Activated CD4-positive, alpha-beta T cell treated with anti-CD3 and anti-CD28 coated beads, Interleukin-2, amount 50 U/mL, for 48 hours (primary cell): ENCODE measurements around the gene HM13.
A peak's percentile ranks its signal among the peaks of the same experiment; 100 is the strongest.
"Not testable (repeated sequence)": the region's sequence is repeated elsewhere in the genome, so short reads cannot be mapped to it uniquely, and the experiment has no call there.

Source experiments
- DNase-seq, 2 experiments: peaks; one replicate each; pipeline ENCODE4 v3.0.0-alpha.2; 2020

Gene HM13

DNA sequence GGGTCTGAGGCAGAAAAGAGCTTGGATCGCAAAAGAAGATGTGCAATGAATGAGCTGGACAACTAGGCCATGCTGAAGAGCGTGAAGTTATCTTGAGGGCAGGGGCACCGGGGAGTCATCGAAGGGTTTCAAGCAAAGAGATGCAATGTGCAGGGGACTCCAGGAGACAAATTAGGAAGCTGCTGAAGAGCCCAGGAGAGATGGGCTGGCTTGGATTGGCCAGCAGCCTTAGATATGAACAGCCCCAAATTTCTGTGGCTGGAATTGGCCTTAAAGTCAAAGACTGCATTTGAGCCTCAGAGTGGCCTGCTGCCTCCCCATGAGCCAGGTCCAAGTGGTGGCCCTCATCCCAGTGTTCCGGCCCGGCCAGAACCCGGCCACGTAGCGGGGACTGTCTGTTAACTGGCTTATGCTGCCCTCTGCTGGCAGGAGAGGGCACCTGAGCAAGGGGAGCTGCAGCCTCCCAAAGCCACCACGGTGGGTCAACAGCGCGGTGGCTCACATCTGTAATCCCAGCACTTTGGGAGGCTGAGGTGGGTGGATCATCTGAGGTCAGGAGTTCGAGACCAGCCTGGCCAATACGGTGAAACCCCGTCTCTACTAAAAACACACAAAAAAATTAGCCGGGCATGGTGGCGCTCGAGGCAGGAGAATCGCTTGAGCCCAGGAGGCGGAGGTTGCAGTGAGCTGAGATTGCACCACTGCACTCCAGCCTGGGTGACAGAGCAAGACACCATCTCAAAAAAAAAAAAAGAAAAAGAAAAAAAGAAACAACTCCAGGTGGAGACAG lies 11.2 kb upstream of the HM13 start:
- DNase-seq, result peak; percentile 82 to 83

- no peak for DNase-seq
These were observed 8.3 kb upstream of the HM13 start for GRCh38 chr20:31505903-31506302.

DNA sequence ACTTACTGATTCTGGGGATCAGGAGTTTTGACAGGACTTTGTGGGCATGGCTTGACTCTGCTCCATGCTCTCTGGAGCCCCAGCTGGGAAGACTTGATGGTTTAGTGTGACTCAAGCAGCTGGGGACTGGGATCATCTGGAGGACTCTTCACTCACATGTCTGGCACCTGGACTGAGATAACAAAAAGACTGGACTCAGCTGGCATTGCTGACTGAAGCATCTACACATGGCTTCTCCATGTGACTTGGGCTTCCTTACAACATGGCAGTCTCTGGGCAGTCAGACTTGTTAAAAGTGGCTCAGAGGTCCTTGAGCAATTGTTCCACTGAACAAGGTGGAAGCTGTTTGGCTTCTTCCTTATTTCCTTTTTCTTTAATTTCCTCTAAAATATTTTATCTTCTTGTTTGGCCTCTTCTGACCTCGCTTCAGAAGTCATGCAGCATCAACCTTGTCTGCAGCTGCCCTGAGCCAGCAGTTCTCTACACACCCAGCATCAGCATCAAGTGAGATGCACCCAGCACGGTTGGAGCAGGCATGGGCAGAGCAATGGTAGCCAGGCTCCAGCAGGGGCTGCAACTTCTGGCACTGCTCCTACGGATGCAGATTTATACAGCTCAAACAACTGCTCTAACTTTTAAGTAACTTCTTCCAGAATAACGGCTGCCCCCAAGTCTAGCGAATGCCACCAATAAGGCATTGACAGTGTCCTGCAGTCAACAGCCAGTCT lies 5.6 kb upstream of the HM13 start:
- no peak for DNase-seq

GRCh38 chr20:31515072-31515774 lies 981 bp downstream of the HM13 start:
- DNase-seq, result no peak

- peak; percentile 18 to 31 for DNase-seq
These were observed 1.5 kb downstream of the HM13 start for GRCh38 chr20:31515775-31516107.

GRCh38 chr20:31516166-31516565 lies 1.9 kb downstream of the HM13 start:
- no peak for DNase-seq

DNA sequence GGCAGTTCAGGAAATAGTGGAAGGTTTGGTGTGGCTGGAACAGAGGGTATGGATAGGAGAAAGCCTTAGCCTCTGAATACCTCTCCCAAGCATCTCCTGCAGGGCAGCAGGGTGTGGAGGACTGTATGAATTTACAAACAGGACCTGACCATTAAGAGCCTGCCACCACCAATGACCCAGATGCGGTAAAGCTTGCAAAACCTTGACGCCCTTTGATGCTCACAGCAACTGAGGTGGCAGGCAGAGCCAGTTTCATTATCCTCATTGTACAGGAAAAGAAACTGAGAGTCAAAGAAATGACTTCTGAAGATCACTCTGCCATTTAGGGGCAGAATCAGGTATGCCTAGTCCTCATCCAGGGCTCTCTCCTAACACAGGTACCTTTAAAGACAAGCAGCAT lies 2.4 kb downstream of the HM13 start:
- peak; percentile 16 to 31 for DNase-seq

DNA sequence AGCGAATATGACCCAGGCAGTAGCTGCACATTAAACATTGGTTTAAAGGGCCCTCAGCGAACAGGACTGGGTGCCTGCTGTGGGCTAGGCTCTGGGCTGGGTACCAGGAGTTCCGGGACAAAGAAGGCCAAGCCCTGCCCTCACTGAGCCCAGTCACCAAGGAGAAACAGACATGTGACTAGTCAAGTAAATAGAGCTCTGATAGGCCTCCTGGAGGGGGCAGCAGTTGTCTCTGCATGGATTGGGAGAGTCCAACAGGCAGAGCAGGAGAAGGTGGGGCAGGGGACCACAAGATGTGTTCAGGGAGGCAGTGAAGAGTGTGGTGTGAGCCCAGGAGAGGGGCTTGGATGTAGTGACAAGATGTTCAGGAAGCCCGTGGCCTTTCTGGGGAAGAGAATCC lies 3.1 kb downstream of the HM13 start:
- peak in 1 of 2 experiments; percentile 10 for DNase-seq

- DNase-seq, result not testable (repeated sequence)
These were observed 7.0 kb downstream of the HM13 start for GRCh38 chr20:31521267-31521666.

DNA sequence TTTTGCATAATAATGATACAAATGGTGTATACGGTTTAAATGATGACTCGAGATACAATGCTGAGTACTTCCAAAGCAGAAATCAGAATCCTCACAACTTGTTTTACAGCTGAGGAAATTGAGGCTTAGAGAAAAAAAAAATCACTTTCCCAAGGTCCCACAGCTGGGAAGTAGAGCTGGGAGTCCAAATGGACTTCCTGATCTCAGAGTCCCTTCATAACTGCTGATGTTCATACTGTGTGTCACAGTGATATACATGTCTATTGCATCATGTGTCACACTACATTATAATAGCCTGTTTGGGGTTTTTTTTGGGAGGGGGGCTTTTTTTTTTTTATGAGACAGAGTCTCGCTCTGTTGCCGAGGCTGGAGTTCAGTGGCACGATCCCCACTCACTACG lies 8.5 kb downstream of the HM13 start:
- DNase-seq, result no peak

DNA sequence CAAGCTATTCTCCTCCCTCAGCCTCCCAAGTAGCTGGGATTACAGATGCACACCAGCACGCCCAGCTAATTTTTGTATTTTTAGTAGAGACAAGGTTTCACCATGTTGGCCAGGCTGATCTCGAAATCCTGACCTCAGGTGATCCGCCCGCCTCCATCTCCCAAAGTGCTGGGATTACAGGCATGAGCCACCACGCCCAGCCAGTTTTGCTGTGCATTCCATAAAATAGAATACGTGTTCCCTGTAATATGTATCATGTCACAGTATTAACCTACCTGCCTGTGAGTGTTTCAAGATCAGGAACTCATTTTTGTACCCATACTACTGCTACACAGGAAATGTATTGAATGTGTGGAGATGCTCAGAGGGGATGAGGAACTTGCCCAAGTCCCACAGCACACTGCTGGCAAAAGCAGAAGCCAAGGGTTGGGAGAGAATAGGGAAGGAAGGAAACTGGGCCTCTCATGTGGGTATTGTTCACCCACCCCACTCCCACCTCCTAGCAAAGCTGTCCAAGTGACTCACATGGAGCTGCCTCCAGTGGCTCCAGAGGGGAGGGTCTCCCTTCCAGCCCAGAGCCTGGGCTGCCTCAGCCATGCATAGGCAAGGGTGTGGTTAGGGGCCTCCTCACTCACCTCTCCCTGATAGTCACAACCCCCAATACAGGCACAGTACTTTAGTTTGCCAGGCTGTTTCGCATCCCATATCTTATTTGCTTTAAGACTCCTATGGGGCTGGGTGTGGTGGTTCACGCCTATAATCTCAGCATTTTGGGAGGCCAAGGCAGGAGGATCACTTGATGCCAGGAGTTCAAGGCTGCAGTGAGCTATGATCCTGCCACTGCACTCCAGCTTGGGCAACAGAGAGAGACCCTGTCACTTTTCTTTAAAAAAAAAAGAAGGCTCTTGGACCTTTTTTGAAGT lies 9.4 kb downstream of the HM13 start:
- no peak for DNase-seq

GRCh38 chr20:31527266-31527665 lies 13.0 kb downstream of the HM13 start:
- DNase-seq, result no peak

GRCh38 chr20:31535298-31535697 lies 21.1 kb downstream of the HM13 start:
- DNase-seq, result no peak

DNA sequence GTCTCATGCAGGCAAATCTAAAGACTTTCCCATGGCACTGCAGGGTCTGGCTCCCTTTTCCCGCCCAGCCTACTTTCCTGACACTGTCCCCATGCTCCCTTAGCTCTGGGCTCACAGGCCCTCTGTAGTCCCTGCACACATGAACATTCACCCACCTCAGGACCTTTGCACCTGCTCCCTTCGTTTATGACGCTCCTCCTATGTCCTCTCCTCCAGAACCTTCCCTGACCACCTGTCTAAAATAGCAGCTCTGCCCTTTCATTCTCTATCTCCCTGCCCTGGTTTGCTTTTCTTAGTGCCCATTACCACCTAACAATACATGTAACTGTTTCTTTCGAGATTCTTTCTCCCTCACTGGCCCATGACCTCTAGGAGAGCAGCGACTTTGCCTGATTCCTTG lies 22.3 kb downstream of the HM13 start:
- no peak for DNase-seq

- DNase-seq, result no peak
These were observed 23.1 kb downstream of the HM13 start for GRCh38 chr20:31537116-31537871.

GRCh38 chr20:31537890-31538289 lies 23.6 kb downstream of the HM13 start:
- DNase-seq, result no peak

GRCh38 chr20:31538326-31538725 lies 24.1 kb downstream of the HM13 start:
- DNase-seq, result no peak

DNA sequence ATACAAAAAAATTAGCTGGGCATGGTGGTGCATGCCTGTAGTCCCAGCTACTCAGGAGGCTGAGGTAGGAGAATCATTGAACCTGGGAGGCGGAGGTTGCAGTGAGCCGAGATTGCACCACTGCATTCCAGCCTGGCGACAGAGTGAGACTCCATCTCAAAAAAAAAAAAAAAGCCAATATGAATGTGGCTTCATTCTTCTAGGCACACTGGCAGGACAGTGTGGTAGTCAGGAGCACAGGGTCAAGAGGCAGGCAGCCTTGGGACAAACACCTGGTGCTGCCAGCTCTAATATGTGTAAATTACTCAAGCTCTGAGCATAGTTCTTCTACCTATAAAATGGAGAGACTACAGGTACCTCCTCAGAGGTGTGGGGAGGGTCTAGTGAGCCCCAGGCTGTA lies 25.4 kb downstream of the HM13 start:
- not testable (repeated sequence) for DNase-seq

GRCh38 chr20:31540406-31540805 lies 26.2 kb downstream of the HM13 start:
- DNase-seq, result no peak

GRCh38 chr20:31542201-31542842 lies 28.1 kb downstream of the HM13 start:
- peak; percentile 29 to 39 for DNase-seq

GRCh38 chr20:31542963-31543362 lies 28.7 kb downstream of the HM13 start:
- no peak for DNase-seq
